ENCODE measurements around the gene NTHL1.

The NTHL1 gene

GRCh38 chr16:2075631-2076030, 28.0 kb upstream of the NTHL1 start:
- no peak for TF ChIP-seq CTCF (IDR thresholded peaks at IDR 0.05)
- peaks cover 0 to 7% of the 10 kb centered on the region in 2 experiments for H3K4me1 ChIP-seq (ENCODE audit: control insufficient read depth in 1 of 2, insufficient read depth in 1 of 2, low read depth in 1 of 2, low read length in 1 of 2)
- H3K27me3 ChIP-seq = no peaks in the 10 kb centered on the region
- H3K4me3 ChIP-seq (ENCODE audit: low read depth in 1 of 2, low read length in 1 of 2) = no peak overlapping the region
- H3K27ac ChIP-seq = no peak overlapping the region
- H3K36me3 ChIP-seq = peaks cover 97% of the 10 kb centered on the region
- H3K9me3 ChIP-seq = no peaks in the 10 kb centered on the region

GRCh38 chr16:2074071-2074470, 26.4 kb upstream of the NTHL1 start:
- Histone ChIP-seq H3K4me1 (ENCODE audit: control insufficient read depth in 1 of 2, insufficient read depth in 1 of 2, low read depth in 1 of 2, low read length in 1 of 2) (peaks cover 0 to 7% of the 10 kb centered on the region in 2 experiments), H3K4me3 (ENCODE audit: low read depth in 1 of 2, low read length in 1 of 2) (no peak overlapping the region), H3K9me3 (no peaks in the 10 kb centered on the region), H3K36me3 (peaks cover 95% of the 10 kb centered on the region), H3K27me3 (no peaks in the 10 kb centered on the region), H3K27ac (no peak overlapping the region)
- TF ChIP-seq CTCF (IDR thresholded peaks at IDR 0.05) = no peak

- Histone ChIP-seq H3K27ac (no peak overlapping the region), H3K4me3 (ENCODE audit: low read depth in 1 of 2, low read length in 1 of 2) (no peak overlapping the region), H3K36me3 (peaks cover 95% of the 10 kb centered on the region), H3K27me3 (no peaks in the 10 kb centered on the region), H3K4me1 (ENCODE audit: control insufficient read depth in 1 of 2, insufficient read depth in 1 of 2, low read depth in 1 of 2, low read length in 1 of 2) (peaks cover 0 to 7% of the 10 kb centered on the region in 2 experiments), H3K9me3 (no peaks in the 10 kb centered on the region)
- no peak for TF ChIP-seq CTCF (IDR thresholded peaks at IDR 0.05)
These were observed 25.3 kb upstream of the NTHL1 start for GRCh38 chr16:2072926-2073325.

GRCh38 chr16:2071454-2072202, 24.0 kb upstream of the NTHL1 start:
- Histone ChIP-seq H3K4me3 (ENCODE audit: low read depth in 1 of 2, low read length in 1 of 2) (no peak overlapping the region), H3K36me3 (peaks cover 95% of the 10 kb centered on the region), H3K9me3 (no peaks in the 10 kb centered on the region), H3K27ac (no peak overlapping the region), H3K4me1 (ENCODE audit: control insufficient read depth in 1 of 2, insufficient read depth in 1 of 2, low read depth in 1 of 2, low read length in 1 of 2) (peaks cover 0 to 7% of the 10 kb centered on the region in 2 experiments), H3K27me3 (no peaks in the 10 kb centered on the region)
- TF ChIP-seq CTCF (IDR thresholded peaks at IDR 0.05) = no peak

- no peak for TF ChIP-seq CTCF (IDR thresholded peaks at IDR 0.05)
- Histone ChIP-seq H3K4me3 (ENCODE audit: low read depth in 1 of 2, low read length in 1 of 2) (no peak overlapping the region), H3K27me3 (no peaks in the 10 kb centered on the region), H3K9me3 (no peaks in the 10 kb centered on the region), H3K36me3 (peaks cover 94% of the 10 kb centered on the region), H3K27ac (no peak overlapping the region), H3K4me1 (ENCODE audit: control insufficient read depth in 1 of 2, insufficient read depth in 1 of 2, low read depth in 1 of 2, low read length in 1 of 2) (peaks cover 0 to 7% of the 10 kb centered on the region in 2 experiments)
These were observed 23.2 kb upstream of the NTHL1 start for GRCh38 chr16:2070576-2071453.

Measured in neutrophil (primary cell).